ENCODE measurements around the gene TSPAN3. TPM values are rescaled to one million over a fixed set of nuclear protein-coding genes. Genes with fewer than 3 reads are reported as not detected.

TSPAN3 gene
- total and polyA plus RNA-seq, 12 donors: 52.2 to 159 (median 98.7) TPM

DNA sequence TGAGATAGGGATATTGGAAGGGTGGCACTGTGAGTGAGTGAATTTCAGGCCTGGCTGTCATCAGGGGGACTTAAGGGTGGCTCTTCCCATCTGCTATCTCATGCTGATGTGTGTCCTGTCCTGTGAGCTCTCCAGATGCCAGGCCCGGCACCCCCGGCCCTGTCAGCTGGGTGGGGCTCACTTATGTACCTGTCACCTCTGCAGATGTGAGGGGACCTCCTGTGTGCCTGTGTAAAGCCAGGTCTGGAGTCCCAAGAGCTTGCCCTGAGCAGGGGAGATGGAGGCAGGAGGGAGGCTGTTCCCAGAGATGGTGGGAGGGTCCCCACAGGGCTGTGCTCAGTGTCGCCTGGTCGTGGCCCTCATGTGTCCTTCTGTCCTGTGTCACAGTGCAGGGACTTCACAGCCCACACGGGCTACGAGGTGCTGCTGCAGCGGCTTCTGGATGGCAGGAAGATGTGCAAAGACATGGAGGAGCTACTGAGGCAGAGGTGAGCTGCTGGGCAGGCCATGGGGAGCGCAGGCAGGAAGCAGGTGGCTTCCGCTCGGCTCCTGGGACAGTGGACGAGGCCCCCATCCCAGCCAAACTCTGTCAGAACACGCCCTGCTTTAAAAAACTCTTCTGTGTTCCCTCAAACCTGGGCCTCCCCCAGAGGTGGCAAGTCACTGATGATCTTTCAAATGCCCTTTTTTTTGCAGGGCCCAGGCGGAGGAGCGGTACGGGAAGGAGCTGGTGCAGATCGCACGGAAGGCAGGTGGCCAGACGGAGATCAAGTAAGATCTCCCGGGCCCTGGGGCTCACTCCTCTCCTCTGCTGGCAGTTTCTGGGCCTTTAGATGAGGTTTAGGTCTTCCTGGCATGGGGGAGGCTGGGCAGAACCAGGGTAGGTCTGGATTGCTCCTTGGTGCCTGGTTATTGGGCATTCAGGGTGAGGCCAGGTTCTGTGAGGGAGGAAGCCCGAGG is 52.9 kb downstream of the TSPAN3 start:
- H3K36me3 ChIP-seq: peaks cover 0 to 15% (median 0%) of the 10 kb centered on the region in 9 donors
- H3K9me3 ChIP-seq: no peaks in the 10 kb centered on the region
- H3K27ac ChIP-seq: peak overlapping the region in 1 of 10 donors; percentile 57
- no peaks in the 10 kb centered on the region for H3K27me3 ChIP-seq
- no peak overlapping the region for H3K4me3 ChIP-seq
- ATAC-seq (no peak), DNase-seq (no peak)
- intact Hi-C loops (cut with DNase I): loop anchor here in 2 of 10 donors (5.0 kb wide), 2 partner anchors 46 to 529 kb away; no protein-coding TSS in a partner anchor
- peaks cover 0 to 86% (median 11%) of the 10 kb centered on the region in 9 donors for H3K4me1 ChIP-seq
- TF ChIP-seq, protein P1, sequence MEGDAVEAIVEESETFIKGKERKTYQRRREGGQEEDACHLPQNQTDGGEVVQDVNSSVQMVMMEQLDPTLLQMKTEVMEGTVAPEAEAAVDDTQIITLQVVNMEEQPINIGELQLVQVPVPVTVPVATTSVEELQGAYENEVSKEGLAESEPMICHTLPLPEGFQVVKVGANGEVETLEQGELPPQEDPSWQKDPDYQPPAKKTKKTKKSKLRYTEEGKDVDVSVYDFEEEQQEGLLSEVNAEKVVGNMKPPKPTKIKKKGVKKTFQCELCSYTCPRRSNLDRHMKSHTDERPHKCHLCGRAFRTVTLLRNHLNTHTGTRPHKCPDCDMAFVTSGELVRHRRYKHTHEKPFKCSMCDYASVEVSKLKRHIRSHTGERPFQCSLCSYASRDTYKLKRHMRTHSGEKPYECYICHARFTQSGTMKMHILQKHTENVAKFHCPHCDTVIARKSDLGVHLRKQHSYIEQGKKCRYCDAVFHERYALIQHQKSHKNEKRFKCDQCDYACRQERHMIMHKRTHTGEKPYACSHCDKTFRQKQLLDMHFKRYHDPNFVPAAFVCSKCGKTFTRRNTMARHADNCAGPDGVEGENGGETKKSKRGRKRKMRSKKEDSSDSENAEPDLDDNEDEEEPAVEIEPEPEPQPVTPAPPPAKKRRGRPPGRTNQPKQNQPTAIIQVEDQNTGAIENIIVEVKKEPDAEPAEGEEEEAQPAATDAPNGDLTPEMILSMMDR (IDR thresholded peaks at IDR 0.05): no peak
- 95 to 96% methylated on average over 20 of the region's 20 CpGs for WGBS, 2 donors

- Histone ChIP-seq H3K9me3 (no peaks in the 10 kb centered on the region), H3K27me3 (no peaks in the 10 kb centered on the region), H3K4me3 (no peak overlapping the region), H3K4me1 (peaks cover 0 to 86% (median 11%) of the 10 kb centered on the region in 9 donors), H3K27ac (no peak overlapping the region), H3K36me3 (peaks cover 0 to 12% (median 0%) of the 10 kb centered on the region in 9 donors)
- no peak for ATAC-seq
- intact Hi-C loops (cut with DNase I): loop anchor here in 2 of 10 donors (5.0 kb wide), 2 partner anchors 45 to 530 kb away; no protein-coding TSS in a partner anchor
- DNase-seq: no peak
- TF ChIP-seq, protein P1 (IDR thresholded peaks at IDR 0.05): no peak
- 91 to 96% methylated on average over 7 of the region's 7 CpGs for WGBS, 2 donors
These were observed 53.7 kb downstream of the TSPAN3 start for GRCh38 chr15:77017091-77017660.

- intact Hi-C loops (cut with DNase I): loop anchor here in 2 of 10 donors (5.0 kb wide), 2 partner anchors 44 to 531 kb away; no protein-coding TSS in a partner anchor
- DNase-seq (no peak), ATAC-seq (no peak)
- H3K9me3 ChIP-seq: no peaks in the 10 kb centered on the region
- peaks cover 0 to 12% (median 0%) of the 10 kb centered on the region in 9 donors for H3K36me3 ChIP-seq
- TF ChIP-seq, protein P1 (IDR thresholded peaks at IDR 0.05): no peak
- H3K4me1 ChIP-seq: peaks cover 0 to 83% (median 11%) of the 10 kb centered on the region in 9 donors
- no peaks in the 10 kb centered on the region for H3K27me3 ChIP-seq
- H3K27ac ChIP-seq: peak overlapping the region in 1 of 10 donors; percentile 85
- H3K4me3 ChIP-seq: no peak overlapping the region
- 94 to 96% methylated on average over 3 of the region's 3 CpGs for WGBS, 2 donors
These were observed 54.6 kb downstream of the TSPAN3 start for GRCh38 chr15:77016321-77016695.

DNA sequence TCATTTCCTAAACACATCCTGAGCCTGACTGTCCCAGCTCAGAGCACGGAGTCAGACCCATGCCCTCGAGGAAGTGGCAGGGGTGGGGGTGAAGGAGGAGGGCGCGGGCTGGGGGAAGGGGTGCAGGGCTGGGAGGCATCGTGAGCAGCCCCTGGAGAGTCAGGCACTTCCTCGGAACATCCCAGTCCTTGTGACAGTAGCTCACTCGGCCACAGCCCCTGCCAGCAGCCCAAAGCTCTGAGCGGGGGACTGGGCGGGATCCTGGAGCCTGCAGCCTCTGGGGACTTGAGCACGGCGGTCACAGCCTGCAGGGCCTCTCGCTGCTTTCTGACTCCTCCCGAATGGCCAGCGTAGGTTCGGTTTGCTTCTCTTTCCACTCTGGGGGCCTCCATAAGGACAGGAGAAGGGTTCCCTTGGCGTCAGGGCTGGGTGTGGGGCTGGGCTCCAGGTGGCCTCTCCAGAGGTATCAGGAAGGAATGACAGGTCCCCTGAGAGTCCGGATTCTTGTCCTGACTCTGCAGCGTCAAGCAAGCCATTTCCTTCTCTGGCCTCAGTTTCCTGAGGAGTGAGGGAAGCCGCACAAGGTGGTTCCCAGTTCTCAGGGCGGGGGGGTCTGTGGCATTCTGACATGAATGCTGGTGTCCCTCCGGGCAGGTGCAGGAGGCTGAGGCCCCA is 55.1 kb downstream of the TSPAN3 start:
- peak in 6 of 8 donors; percentile 7 to 35 (median 22) for ATAC-seq

More for the DNA sequence above, 55.1 kb downstream of the TSPAN3 start:
- 46% methylated on average over 21 of the region's 21 CpGs for WGBS, 2 donors
- TF ChIP-seq, protein P1 (IDR thresholded peaks at IDR 0.05): no peak
- H3K27ac ChIP-seq: peak overlapping the region in 1 of 10 donors; percentile 85
- no peaks in the 10 kb centered on the region for H3K27me3 ChIP-seq
- H3K36me3 ChIP-seq: peaks cover 0 to 12% (median 0%) of the 10 kb centered on the region in 9 donors
- H3K4me3 ChIP-seq: peak overlapping the region in 5 of 10 donors; percentile 1 to 26 (median 10)
- DNase-seq: no peak
- H3K9me3 ChIP-seq: no peaks in the 10 kb centered on the region
- intact Hi-C loops (cut with DNase I): loop anchor here in 2 of 10 donors (5.0 kb wide), 2 partner anchors 43 to 532 kb away; no protein-coding TSS in a partner anchor
- H3K4me1 ChIP-seq: peaks cover 0 to 83% (median 11%) of the 10 kb centered on the region in 9 donors

Data from heart right ventricle (tissue), 16 donors.